MM.1S (cell line): Measurements from ENCODE around the gene PHF23.
A peak's percentile ranks its signal among the peaks of the same experiment; 100 is the strongest.

Experiments
- DNase-seq: peaks from one replicate; pipeline ENCODE4 v3.0.0-alpha.2; 2015
- H2AFZ ChIP-seq: fragments of 300-600 bp; sonication (generic); 2 replicates; pipeline ENCODE4 v1.6.0; 2016; ENCODE audit warnings: antibody characterized with exemption, low read length
- H3F3A ChIP-seq: fragments of 300-600 bp; sonication (generic); 2 replicates; pipeline ENCODE4 v1.6.1; 2016; ENCODE audit warnings: mild to moderate bottlenecking, antibody characterized with exemption, low read length, moderate library complexity, mixed read lengths; ENCODE audit not compliant: insufficient read depth
- H3K27ac ChIP-seq: fragments of 300-600 bp; sonication (generic); 2 replicates; pipeline ENCODE4 v1.5.1; 2016; ENCODE audit warnings: mild to moderate bottlenecking, low read length
- H3K27me3 ChIP-seq: fragments of 300-600 bp; sonication (generic); replicated peaks from 2 replicates; pipeline ENCODE4 v1.6.0; 2016; ENCODE audit warnings: low read length; ENCODE audit not compliant: insufficient read depth
- H3K36me3 ChIP-seq: fragments of 300-600 bp; sonication (generic); replicated peaks from 2 replicates; pipeline ENCODE4 v1.6.1; 2016; ENCODE audit warnings: mild to moderate bottlenecking, low read length, mixed read lengths; ENCODE audit not compliant: insufficient read depth
- H3K4me1 ChIP-seq: fragments of 300-600 bp; sonication (generic); 2 replicates; pipeline ENCODE4 v1.6.1; 2016; ENCODE audit warnings: low read length, mixed read lengths
- H3K4me2 ChIP-seq: fragments of 300-600 bp; sonication (generic); 2 replicates; pipeline ENCODE4 v1.6.0; 2016; ENCODE audit warnings: low read depth, low read length
- H3K4me3 ChIP-seq: fragments of 300-600 bp; sonication (generic); 2 replicates; pipeline ENCODE4 v1.5.1; 2016; ENCODE audit warnings: low read length, mixed read lengths
- H3K79me2 ChIP-seq: fragments of 300-600 bp; sonication (generic); 2 replicates; pipeline ENCODE4 v1.6.1; 2016; ENCODE audit warnings: mixed run types, low read length, mixed read lengths
- H3K9ac ChIP-seq: fragments of 300-600 bp; sonication (generic); 2 replicates; pipeline ENCODE4 v1.6.1; 2016; ENCODE audit warnings: low read length, mixed read lengths
- H3K9me2 ChIP-seq: fragments of 300-600 bp; sonication (generic); replicated peaks from 2 replicates; pipeline ENCODE4 v1.6.1; 2016; ENCODE audit warnings: mild to moderate bottlenecking, low read length, mixed read lengths; ENCODE audit not compliant: insufficient read depth
- H3K9me3 ChIP-seq: fragments of 300-600 bp; sonication (generic); replicated peaks from 2 replicates; pipeline ENCODE4 v1.6.1; 2016; ENCODE audit warnings: mild to moderate bottlenecking, low read length, mixed read lengths; ENCODE audit not compliant: insufficient read depth
- H4K20me1 ChIP-seq: fragments of 300-600 bp; sonication (generic); 2 replicates; pipeline ENCODE4 v1.6.1; 2016; ENCODE audit warnings: mild to moderate bottlenecking, low read length, moderate library complexity, mixed read lengths; ENCODE audit not compliant: insufficient read depth
- EZH2 ChIP-seq: fragments of 300-600 bp; sonication (generic); optimal IDR thresholded peaks from 2 replicates; pipeline ENCODE3; 2017; ENCODE audit warnings: low read depth, mild to moderate bottlenecking, antibody characterized with exemption, low read length, mixed read lengths
- EZH2phosphoT487 ChIP-seq: fragments of 300-600 bp; sonication (generic); IDR thresholded peaks from 2 replicates; pipeline ENCODE4 v1.6.1; 2018; ENCODE audit warnings: antibody characterized with exemption, low read length
- TF ChIP-seq, protein P1 (sequence below): fragments of 300-600 bp; sonication (generic); IDR thresholded peaks from 2 replicates; pipeline ENCODE4 v1.5.1; 2016; ENCODE audit warnings: antibody characterized with exemption, low read length, mixed read lengths

Gene PHF23

DNA sequence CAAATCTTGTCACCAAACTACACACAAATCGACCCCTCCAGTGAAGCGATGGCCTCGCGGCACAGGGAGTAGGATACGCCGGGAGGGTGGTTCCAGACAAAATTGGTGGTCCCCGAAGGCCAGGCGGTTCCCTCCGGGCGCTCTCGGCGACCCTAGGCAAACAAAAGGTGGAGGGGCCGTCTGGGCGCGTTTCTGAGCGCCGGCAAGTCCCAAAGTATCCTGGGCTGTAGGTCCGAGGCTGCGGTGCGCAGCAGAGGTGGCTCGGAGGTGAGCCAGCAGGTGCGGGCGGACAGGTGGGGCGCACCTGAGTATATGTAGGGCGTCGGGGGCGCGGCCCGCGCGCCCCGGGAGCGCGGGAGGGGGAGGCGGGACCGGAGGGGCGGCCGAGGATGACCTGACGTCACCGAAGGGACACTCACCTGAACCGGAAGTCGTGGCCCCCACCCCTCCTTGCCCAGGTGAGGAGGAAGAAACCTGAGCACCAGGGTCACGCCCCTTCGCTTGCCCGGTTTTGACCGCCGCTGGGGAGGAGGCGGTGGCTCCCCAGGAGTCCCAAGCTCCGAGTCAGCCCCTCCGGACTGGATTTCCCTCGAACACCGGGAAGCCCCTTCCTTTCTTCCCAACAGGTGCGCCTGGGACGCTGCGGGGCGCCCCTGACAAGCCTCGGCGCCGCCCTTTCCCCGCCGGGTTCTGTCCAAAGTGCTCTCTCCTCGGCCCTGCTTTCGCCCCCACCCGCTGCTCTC, 23.1 kb upstream of the PHF23 start, which contains the start of gene CLDN7:
TSS of gene CLDN7 (minus strand) at position 287 of the 743 bp plus-strand sequence. CDS start 435 bp downstream, outside the sequence.
- Histone ChIP-seq H3K4me3 (peak within 1 kb of the TSS; percentile 42), H3K27ac (no peak within 1 kb of the TSS), H3K27me3 (peaks cover 61% of the 10 kb centered on the region), H3K4me2 (peak within 1 kb of the TSS; percentile 86), H2AFZ (peak within 1 kb of the TSS; percentile 61), H3K9ac (no peak within 1 kb of the TSS), H3F3A (no peaks in the 10 kb centered on the region), H4K20me1 (no peaks in the 10 kb centered on the region), H3K36me3 (no peaks in the 10 kb centered on the region), H3K9me3 (no peaks in the 10 kb centered on the region), H3K9me2 (no peaks in the 10 kb centered on the region), H3K4me1 (peaks cover 4% of the 10 kb centered on the region; the same call in 1 of the 2 replicates), H3K79me2 (no peaks in the 10 kb centered on the region)
- TF ChIP-seq EZH2 (peak; percentile 78), EZH2phosphoT487 (no peak)
- DNase-seq: no peak

DNA sequence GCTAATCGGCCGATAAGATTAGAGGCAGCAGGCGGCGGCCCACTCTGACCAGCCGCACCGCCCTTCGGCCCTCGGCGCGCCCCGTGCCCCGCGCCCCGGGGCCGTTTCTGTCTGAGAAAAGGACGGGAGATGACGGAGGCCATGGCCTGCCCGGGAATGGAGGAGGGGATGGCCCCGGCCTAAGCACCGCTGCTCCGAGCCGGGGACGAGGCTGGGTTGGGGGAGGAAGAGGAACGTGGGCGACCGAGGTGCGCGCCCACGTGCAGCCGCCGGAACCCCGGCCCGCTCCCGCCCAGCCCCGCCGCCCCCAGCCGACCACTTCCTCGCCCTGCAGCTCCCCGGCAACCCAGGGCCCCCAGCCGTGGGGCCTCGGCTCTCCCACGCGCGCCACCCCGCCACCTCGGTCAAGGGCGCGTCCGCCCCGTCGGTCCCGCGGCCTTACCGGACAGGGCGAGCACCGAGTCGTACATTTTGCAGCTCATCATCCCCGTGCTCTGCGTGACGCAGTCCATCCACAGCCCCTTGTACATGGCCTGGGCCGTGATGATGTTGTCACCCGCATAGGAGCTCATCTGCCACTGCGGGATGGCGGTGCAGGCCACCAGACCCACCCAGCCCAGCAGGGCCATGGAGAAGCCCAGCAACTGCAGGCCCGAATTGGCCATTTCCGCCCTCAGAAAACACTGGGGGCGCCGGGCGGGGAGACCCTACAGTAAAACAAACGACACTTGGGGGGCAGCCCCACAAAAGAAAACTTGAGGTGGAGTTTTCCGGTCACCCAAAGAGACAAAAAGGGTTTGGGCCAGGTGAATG, 22.3 kb upstream of the PHF23 start:
- no peaks in the 10 kb centered on the region for H3K79me2 ChIP-seq
- H3K9ac ChIP-seq: no peak overlapping the region
- peaks cover 4% of the 10 kb centered on the region; the same call in 1 of the 2 replicates for H3K4me1 ChIP-seq
- H2AFZ ChIP-seq: peak overlapping the region; percentile 61
- H4K20me1 ChIP-seq: no peaks in the 10 kb centered on the region
- no peaks in the 10 kb centered on the region for H3K36me3 ChIP-seq
- peak overlapping the region; percentile 42 for H3K4me3 ChIP-seq
- H3K27ac ChIP-seq: no peak overlapping the region
- no peaks in the 10 kb centered on the region for H3K9me3 ChIP-seq
- peak overlapping the region; percentile 86 for H3K4me2 ChIP-seq
- TF ChIP-seq EZH2phosphoT487 (no peak), EZH2 (no peak)
- TF ChIP-seq, protein P1, sequence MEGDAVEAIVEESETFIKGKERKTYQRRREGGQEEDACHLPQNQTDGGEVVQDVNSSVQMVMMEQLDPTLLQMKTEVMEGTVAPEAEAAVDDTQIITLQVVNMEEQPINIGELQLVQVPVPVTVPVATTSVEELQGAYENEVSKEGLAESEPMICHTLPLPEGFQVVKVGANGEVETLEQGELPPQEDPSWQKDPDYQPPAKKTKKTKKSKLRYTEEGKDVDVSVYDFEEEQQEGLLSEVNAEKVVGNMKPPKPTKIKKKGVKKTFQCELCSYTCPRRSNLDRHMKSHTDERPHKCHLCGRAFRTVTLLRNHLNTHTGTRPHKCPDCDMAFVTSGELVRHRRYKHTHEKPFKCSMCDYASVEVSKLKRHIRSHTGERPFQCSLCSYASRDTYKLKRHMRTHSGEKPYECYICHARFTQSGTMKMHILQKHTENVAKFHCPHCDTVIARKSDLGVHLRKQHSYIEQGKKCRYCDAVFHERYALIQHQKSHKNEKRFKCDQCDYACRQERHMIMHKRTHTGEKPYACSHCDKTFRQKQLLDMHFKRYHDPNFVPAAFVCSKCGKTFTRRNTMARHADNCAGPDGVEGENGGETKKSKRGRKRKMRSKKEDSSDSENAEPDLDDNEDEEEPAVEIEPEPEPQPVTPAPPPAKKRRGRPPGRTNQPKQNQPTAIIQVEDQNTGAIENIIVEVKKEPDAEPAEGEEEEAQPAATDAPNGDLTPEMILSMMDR: no peak
- H3F3A ChIP-seq: no peaks in the 10 kb centered on the region
- H3K9me2 ChIP-seq: no peaks in the 10 kb centered on the region
- no peak for DNase-seq
- peaks cover 53% of the 10 kb centered on the region for H3K27me3 ChIP-seq

DNA sequence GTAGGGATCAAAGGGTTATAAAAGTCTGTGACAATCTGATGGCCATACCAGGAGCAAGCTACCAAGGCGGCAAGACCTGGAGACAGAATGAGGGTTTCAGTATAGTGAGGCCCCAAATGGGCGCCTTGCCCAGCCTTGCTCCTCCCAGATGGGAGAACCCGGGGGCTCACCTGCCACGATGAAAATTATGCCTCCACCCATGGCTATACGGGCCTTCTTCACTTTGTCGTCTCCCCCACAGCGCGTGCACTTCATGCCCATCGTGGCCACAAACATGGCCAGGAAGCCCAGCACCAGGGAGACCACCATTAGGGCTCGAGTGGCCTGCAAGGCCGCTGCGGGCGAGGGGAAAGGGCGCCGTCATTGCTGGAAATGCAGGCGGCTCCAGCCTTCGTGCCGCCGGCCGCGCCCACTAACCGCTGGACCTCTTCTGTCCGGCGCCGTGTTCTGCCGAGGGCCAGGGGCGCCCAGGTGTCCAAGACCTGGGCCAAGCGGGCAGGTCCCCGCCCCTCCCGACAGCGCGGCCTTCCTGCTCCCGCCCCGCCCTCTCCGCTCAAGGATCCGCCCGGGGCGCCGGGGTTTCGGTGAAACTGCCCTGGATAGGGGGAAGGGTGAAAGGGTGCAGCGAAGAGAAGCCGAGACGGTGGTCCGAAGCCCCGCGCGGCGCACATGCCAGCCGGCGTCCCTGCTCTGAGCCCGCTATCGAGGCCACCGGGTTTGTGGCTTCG, 21.6 kb upstream of the PHF23 start:
- Histone ChIP-seq H3K9me3 (no peaks in the 10 kb centered on the region), H3F3A (no peaks in the 10 kb centered on the region), H3K4me1 (peaks cover 4% of the 10 kb centered on the region; the same call in 1 of the 2 replicates), H3K36me3 (no peaks in the 10 kb centered on the region), H3K27me3 (peaks cover 48% of the 10 kb centered on the region), H3K4me3 (peak overlapping the region; percentile 42), H2AFZ (peak overlapping the region; percentile 61), H3K4me2 (peak overlapping the region; percentile 70), H3K9me2 (no peaks in the 10 kb centered on the region), H3K79me2 (no peaks in the 10 kb centered on the region), H3K9ac (no peak overlapping the region), H4K20me1 (no peaks in the 10 kb centered on the region), H3K27ac (no peak overlapping the region)
- TF ChIP-seq EZH2: no peak
- TF ChIP-seq, protein P1: no peak
- DNase-seq: no peak
